ENCODE measurements around the gene TANC1. TPM values are rescaled to one million over a fixed set of nuclear protein-coding genes. Genes with fewer than 3 reads are reported as not detected.

TANC1 gene
- total and polyA plus RNA-seq, 2 experiments from 2014 or later, result 2.8 to 9.5 TPM

- H3K4me2 ChIP-seq, result peak overlapping the region; percentile 53; the same call in 1 of the 2 replicates
- no peaks in the 10 kb centered on the region; the same call in 2 of the 3 replicates for H3K36me3 Mint-ChIP-seq (ENCODE audit: low read depth)
Measured at GRCh38 chr2:159063677-159064076, 95.2 kb downstream of the TANC1 start.

More at GRCh38 chr2:159063677-159064076, 95.2 kb downstream of the TANC1 start:
- no peak for DNase-seq (ENCODE audit: low spot score)
- no peaks in the 10 kb centered on the region for H3K36me3 ChIP-seq (ENCODE audit: insufficient read depth)
- no peaks in the 10 kb centered on the region for H3K9me2 ChIP-seq (ENCODE audit: insufficient read depth)
- Mint-ChIP-seq H3K4me3 (no peak overlapping the region), H3K27ac (no peak overlapping the region), H3K27me3 (ENCODE audit: insufficient read depth, low read depth, poor library complexity) (no peaks in the 10 kb centered on the region), H3K9me3 (no peaks in the 10 kb centered on the region), H3K4me1 (peaks cover 35% of the 10 kb centered on the region)
- no peaks in the 10 kb centered on the region for H4K20me1 ChIP-seq (replicated peaks; ENCODE audit: insufficient read depth)
- no peaks in the 10 kb centered on the region for H3F3A ChIP-seq (replicated peaks; ENCODE audit: low read depth)
- TF ChIP-seq EZH2phosphoT487 (IDR thresholded peaks at IDR 0.05; ENCODE audit: unreplicated experiment), result no peak
- TF ChIP-seq POLR2AphosphoS5 (IDR thresholded peaks at IDR 0.05; ENCODE audit: low read depth), result no peak
- TF ChIP-seq NANOG (IDR thresholded peaks at IDR 0.05; ENCODE audit: borderline replicate concordance), result no peak
- TF ChIP-seq REST (IDR thresholded peaks at IDR 0.05; ENCODE audit: unreplicated experiment), result no peak
- no peak for TF ChIP-seq ZNF331 (CRISPR knock-in tag; IDR thresholded peaks at IDR 0.05; ENCODE audit: low read depth)
- no peak for TF ChIP-seq EZH2 (IDR thresholded peaks at IDR 0.05; ENCODE audit: low read depth, unreplicated experiment)
- no peak for TF ChIP-seq ZNF462 (CRISPR knock-in tag; IDR thresholded peaks at IDR 0.05)
- TF ChIP-seq ETS1 (IDR thresholded peaks at IDR 0.05), result no peak
- no peak for TF ChIP-seq ZNF114 (CRISPR knock-in tag; IDR thresholded peaks at IDR 0.05)
- TF ChIP-seq JUNB (IDR thresholded peaks at IDR 0.05; ENCODE audit: unreplicated experiment), result no peak
- TF ChIP-seq STAT1 (IDR thresholded peaks at IDR 0.05; ENCODE audit: unreplicated experiment), result no peak
- no peaks in the 10 kb centered on the region for H3K79me2 ChIP-seq (replicated peaks; ENCODE audit: insufficient read depth)
- no peak overlapping the region for H2AFZ ChIP-seq
- no peaks in the 10 kb centered on the region for H3K27me3 ChIP-seq (ENCODE audit: insufficient read depth)
- peaks cover 19% of the 10 kb centered on the region; the same call in 1 of the 2 replicates for H3K4me1 ChIP-seq (ENCODE audit: insufficient read depth)
- no peak overlapping the region for H3K4me3 ChIP-seq
- no peak for ATAC-seq
- no peak overlapping the region for H3K27ac ChIP-seq (ENCODE audit: low read depth)
